ENCODE results near the gene EPN2. TPM values are rescaled to one million over a fixed set of nuclear protein-coding genes. Genes with fewer than 3 reads are reported as not detected.

The EPN2 gene
- total and polyA plus RNA-seq, 7 donors: 11.6 to 36.0 (median 25.3) TPM

GRCh38 chr17:19333132-19333440 is 95.9 kb downstream of the EPN2 start:
- H3K27me3 ChIP-seq (ENCODE audit: insufficient read depth in 3 of 3, low read length in 2 of 3): no peaks in the 10 kb centered on the region
- no peak for TF ChIP-seq CTCF (IDR thresholded peaks at IDR 0.05)
- no peak for ATAC-seq
- peaks cover 0 to 44% of the 10 kb centered on the region in 2 donors for H3K36me3 ChIP-seq (ENCODE audit: insufficient read depth in 1 of 2, low read depth in 1 of 2)
- 95 to 100% (median 96%) methylated on average over 1 of the region's 1 CpG for WGBS, 3 donors
- no peaks in the 10 kb centered on the region for H3K9me3 ChIP-seq
- DNase-seq: no peak
- intact Hi-C loops (cut with DNase I): no loop called here
- H3K27ac ChIP-seq: no peak overlapping the region
- peaks cover 3% of the 10 kb centered on the region for H3K4me1 ChIP-seq
- H3K4me3 ChIP-seq: no peak overlapping the region

- DNase-seq: no peak
- intact Hi-C loops (cut with DNase I): no loop called here
- Histone ChIP-seq H3K4me1 (peaks cover 3% of the 10 kb centered on the region), H3K4me3 (no peak overlapping the region), H3K27ac (no peak overlapping the region), H3K9me3 (no peaks in the 10 kb centered on the region), H3K27me3 (ENCODE audit: insufficient read depth in 3 of 3, low read length in 2 of 3) (no peaks in the 10 kb centered on the region), H3K36me3 (ENCODE audit: insufficient read depth in 1 of 2, low read depth in 1 of 2) (peaks cover 0 to 40% of the 10 kb centered on the region in 2 donors)
- ATAC-seq: no peak
- 87 to 93% (median 88%) methylated on average over 12 of the region's 12 CpGs for WGBS, 3 donors
- no peak for TF ChIP-seq CTCF (IDR thresholded peaks at IDR 0.05)
Measured at GRCh38 chr17:19333736-19334290, 96.6 kb downstream of the EPN2 start.

GRCh38 chr17:19334331-19334730 is 97.2 kb downstream of the EPN2 start:
- H3K36me3 ChIP-seq (ENCODE audit: insufficient read depth in 1 of 2, low read depth in 1 of 2): peaks cover 0 to 35% of the 10 kb centered on the region in 2 donors
- WGBS, 3 donors: 87 to 90% (median 89%) methylated on average over 6 of the region's 6 CpGs
- H3K4me3 ChIP-seq: no peak overlapping the region
- no peak overlapping the region for H3K27ac ChIP-seq
- no peaks in the 10 kb centered on the region for H3K27me3 ChIP-seq (ENCODE audit: insufficient read depth in 3 of 3, low read length in 2 of 3)
- H3K9me3 ChIP-seq: no peaks in the 10 kb centered on the region
- ATAC-seq (no peak), DNase-seq (peak in 1 of 2 donors; percentile 42)
- no peak for TF ChIP-seq CTCF (IDR thresholded peaks at IDR 0.05)
- H3K4me1 ChIP-seq: peaks cover 3% of the 10 kb centered on the region
- intact Hi-C loops (cut with DNase I): no loop called here

GRCh38 chr17:19335951-19336631 is 98.9 kb downstream of the EPN2 start:
- DNase-seq (no peak), ATAC-seq (no peak)
- H3K4me1 ChIP-seq: peaks cover 3% of the 10 kb centered on the region
- H3K27ac ChIP-seq: no peak overlapping the region
- peaks cover 0 to 26% of the 10 kb centered on the region in 2 donors for H3K36me3 ChIP-seq (ENCODE audit: insufficient read depth in 1 of 2, low read depth in 1 of 2)
- H3K27me3 ChIP-seq (ENCODE audit: insufficient read depth in 3 of 3, low read length in 2 of 3): no peaks in the 10 kb centered on the region
- intact Hi-C loops (cut with DNase I): no loop called here
- no peaks in the 10 kb centered on the region for H3K9me3 ChIP-seq
- no peak for TF ChIP-seq CTCF (IDR thresholded peaks at IDR 0.05)
- no peak overlapping the region for H3K4me3 ChIP-seq
- WGBS, 3 donors: 62 to 75% (median 67%) methylated on average over 18 of the region's 18 CpGs

All from psoas muscle (tissue), 8 donors.